Measurements from ENCODE around the gene ANGEL2.

The ANGEL2 gene

DNA sequence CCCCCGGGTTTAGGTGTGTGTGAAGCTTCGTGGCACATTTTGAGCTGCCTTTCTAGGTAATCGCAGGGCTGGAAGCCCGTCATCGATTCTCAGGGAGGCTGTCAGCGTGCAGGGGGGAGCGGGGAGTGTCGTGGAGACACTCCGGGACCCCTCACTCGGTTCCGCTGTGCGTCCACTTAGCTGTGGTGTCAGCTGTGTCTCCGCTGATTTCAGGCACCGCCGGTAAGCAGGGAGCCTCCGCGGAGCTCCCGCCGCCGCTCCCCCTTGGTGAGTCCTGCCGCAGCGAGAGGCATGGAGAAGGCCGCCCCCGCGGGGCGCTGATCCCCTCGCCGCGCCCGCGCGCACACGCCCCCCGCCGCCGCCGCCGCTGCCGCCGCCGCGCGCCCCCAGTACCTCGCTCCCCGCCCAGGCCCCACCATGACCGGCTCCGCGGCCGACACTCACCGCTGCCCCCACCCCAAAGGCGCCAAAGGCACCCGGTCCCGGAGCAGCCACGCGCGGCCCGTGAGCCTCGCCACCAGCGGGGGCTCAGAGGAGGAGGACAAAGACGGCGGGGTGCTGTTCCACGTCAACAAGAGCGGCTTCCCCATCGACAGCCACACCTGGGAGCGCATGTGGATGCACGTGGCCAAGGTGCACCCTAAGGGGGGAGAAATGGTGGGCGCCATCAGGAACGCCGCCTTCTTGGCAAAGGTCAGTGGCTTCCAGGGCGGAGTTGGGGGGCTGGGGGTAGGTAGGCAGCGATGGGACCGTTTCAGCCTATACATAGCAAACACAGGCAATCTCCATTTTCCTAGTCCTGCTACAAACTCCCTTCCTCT, 64.3 kb downstream of the ANGEL2 start:
- no peak for DNase-seq (ENCODE audit: low read depth)

DNA sequence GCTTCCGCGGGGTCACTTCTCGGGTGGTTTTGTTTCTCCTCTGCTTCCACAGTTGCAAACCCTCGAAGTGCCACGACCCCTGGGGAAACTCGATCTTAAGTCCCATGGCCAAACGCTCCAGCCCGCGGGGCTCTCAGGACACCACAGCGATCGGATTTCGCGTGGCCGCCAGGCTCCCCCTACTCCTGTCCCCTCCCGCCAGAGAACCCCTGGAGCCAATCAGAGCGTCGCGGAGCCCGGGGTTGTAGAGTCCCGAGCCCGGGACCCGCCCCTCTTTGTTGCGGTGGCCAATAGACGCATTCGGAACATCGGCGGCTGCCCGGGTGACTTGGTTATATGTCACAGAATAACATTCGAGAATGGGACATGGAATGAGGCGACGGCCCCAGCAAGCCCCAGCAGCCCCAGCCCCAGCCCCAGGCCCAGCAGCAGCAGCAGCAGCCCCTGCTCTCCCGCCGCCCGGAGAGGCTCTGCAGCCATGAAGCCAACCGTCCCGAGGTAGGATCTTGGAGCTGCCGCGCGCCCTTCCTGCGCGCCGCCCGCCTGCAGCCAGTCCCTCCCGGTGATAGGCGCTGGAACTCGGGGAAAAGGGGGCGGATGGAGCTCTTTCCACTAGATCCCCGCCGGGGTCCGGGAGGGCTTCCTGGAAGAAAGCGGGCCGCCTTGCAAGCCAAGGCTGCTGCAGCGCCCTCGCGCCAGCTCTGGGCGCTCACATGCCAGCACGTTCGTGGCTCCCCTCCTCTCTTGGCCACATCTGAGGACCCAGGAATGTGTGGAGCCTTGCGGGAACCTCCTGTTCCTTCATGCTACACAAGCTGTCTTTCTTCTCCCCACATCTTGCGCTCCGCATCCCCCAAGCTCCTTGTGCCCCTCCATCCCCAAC, 65.2 kb downstream of the ANGEL2 start, which contains the start of gene VASH2:
Gene VASH2, plus strand, starts transcription at position 299 of the 883 bp plus-strand sequence. CDS start 1,002 bp downstream, outside the sequence.
- peak; percentile 76 for DNase-seq (ENCODE audit: low read depth)

DNA sequence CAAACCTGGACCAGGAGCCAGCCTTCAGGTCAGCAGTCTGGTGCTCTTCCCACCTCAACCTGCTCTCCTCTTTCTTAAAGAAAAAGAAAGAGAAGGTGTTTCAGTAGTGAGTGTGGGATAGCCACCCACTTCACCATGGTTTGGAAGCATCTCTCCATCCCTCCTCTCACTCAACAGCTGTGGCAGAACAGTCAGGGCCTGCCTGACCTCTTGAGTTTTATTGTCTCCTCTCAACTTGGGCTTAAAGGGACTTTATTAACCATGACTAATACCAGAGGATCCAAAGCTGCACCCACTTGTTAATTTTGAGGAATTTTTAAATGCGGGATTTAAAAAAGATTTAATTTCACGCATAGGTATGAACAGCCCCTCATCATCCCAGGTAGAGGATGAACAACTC, 65.9 kb downstream of the ANGEL2 start:
- no peak for DNase-seq (ENCODE audit: low read depth)

DNA sequence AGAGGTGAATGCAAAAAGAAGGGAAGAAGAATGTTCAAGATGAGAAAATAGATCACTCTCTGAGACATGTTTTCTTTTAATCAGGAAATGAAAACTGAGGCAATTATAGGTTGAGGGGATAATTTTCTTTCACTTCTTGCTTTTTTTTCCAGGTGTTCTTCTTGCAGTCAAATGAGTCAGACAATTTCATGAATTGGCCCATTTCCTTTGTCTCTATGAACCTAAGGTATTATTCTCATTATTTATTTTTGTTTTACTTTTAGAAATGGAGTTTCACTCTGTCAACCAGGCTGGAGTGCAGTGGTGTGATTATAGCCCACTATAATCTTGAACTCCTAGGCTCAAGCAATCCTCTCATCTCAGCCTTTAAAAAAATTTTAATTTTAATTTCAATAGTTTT, 68.8 kb downstream of the ANGEL2 start:
- DNase-seq (ENCODE audit: low read depth): no peak

DNA sequence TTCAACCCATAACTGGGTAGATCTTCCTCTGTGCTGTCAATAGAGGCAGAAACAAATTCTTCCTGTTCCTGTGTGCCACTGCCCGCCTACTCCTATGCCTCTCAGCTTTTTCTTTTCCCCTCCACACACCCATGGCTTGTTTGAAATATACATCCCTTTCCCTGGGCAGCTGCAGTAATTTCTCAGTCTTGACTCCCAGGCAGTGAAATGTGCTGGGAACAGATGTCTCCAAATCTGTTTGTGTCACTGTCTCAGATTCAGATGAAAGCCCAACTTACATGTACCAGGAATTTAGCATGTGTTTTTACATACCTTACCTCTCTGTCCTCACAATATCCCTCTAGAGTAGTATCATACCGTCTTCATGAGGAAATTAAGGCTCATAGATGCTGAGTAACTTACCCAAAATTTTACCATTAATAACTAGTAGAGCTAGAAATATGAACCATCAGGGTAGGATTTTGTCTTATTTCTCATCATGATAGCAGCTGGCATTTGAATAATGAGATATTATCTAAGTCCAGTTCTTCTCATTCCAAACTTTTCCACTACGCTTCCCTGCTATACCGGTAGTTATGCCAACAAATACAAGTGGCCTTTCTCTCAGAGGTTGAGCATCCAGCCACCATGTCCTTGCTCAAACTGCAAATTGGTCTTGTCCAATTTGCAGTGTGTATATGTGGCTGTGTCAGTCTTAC, 70.1 kb downstream of the ANGEL2 start:
- DNase-seq (ENCODE audit: low read depth): no peak

DNA sequence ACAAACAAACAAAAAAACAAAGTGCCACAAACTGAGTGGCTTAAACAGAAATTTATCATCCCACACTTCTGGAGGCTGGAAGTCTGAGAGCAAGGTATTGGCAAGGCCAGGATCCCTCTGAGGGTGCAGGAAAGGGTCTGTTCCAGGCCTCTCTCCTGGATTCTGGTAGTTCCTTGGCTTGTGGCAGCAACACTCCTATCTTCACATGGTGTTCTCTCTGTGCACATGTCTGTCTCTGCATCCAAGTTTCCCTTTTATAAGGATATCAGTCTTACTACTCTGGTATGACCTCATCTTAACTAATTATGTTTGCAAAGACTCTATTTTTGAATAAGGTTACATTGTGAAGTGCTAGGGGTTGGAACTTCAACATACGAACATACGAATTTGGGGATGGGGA, 70.6 kb downstream of the ANGEL2 start:
- no peak for DNase-seq (ENCODE audit: low read depth)

DNA sequence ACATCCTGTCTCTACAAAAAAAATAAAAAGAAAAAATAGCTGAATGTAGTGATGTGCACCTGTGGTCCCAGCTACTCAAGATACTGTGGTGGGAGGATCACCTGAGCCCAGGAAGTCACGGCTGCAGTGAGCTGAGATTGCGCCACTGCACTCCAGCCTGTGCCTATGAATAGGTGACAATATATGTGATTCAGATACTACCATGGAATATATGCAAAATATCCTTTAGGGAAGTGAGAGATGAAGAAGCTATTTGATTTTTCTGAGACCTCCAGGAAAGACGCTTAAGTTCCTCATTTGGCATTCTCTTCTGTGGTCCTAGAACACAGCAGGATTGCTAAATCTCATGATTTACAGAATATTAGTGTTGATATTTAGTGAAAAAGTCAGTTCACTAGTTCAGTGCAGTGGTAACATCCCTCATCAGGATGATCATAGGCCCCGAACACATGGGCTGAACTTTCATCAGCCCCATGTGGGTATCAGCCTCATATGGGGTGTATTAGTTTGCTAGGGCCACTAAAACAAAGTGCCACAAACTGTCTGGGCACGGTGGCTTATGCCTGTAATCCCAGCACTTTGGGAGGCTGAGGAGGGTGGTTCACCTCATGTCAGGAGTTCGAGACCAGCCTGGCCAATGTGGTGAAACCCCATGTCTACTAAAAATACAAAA, 71.3 kb downstream of the ANGEL2 start:
- DNase-seq (ENCODE audit: low read depth): no peak

DNA sequence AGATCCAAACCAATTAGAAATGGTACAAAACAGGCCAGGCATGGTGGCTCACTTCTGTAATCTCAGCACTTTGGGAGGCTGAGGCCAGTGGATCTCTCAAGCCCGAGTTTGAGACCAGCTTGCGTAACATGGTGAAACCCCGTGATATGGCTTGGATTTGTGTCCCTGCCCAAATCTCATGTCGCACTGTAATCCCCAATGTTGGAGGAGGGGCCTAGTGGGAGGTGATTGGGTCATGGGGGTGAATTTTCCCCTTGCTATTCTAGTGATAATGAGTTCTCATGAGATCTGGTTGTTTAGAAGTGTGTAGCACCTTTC, 72.3 kb downstream of the ANGEL2 start:
- DNase-seq (ENCODE audit: low read depth): peak; percentile 20

DNA sequence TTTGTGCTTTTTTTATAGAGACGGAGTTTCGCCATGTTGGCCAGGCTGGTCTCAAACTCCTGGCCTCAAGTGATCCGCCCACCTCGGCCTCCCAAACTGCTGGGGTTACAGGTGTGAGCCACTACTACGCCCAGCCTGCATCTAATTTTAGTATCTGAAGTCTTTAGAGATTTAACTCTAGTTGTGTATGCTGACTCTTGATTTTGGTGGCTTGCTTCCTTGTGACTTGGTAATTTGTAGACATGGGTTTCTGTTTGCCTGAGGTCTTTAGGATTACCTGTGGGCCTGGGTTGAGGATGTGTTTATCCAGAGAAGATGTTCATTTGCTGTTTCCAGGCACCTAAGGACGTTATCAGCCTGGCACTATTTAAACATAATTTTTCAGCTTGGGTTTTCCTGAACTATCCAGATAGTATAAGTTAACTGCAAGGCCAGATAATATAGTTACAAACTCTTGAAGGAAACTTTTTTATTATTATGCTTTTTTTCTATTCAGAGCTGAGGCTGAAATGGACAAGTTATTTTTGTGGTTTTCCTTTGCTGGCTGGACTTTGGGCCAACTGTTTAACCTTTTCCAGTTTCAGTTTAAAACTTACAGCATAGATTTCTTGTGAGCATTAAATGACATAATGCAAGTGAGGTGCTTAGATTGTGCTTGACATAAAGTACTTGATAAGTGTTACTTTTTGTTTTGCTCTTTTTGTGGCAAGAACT, 72.8 kb downstream of the ANGEL2 start:
- peak; percentile 14 for DNase-seq (ENCODE audit: low read depth)
